Jurkat, Clone E6-1 (cell line): Measurements from ENCODE around the gene LPP.

Experiments used
- DNase-seq: peaks from one replicate; pipeline ENCODE4 v3.0.0-alpha.2; 2011; ENCODE audit warnings: low read depth, low spot score
- H3K4me3 ChIP-seq: 2 replicates; pipeline ENCODE4 v1.5.1; 2011; ENCODE audit warnings: mild to moderate bottlenecking, low read length, control low read depth, moderate library complexity

The LPP gene

DNA sequence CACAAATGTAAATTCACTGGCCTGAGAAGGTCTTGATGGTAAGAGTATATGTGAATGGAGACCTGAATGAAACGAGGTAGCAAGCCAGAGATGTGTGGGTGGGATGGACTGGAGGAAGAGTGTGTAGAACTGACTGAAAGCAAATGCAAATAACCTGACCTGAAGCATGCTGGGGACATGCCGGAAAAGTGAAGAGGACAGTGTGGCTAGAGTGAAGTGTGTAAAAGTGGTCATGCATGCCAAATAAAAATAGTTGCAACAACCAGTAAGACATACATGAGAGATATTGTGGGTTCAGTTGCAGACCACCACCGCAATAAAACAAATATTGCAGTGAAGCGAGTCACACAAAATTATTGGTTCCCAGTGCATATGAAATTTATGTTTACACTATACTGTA lies 82.3 kb downstream of the LPP start:
- no peak for DNase-seq
- no peak overlapping the region for H3K4me3 ChIP-seq

DNA sequence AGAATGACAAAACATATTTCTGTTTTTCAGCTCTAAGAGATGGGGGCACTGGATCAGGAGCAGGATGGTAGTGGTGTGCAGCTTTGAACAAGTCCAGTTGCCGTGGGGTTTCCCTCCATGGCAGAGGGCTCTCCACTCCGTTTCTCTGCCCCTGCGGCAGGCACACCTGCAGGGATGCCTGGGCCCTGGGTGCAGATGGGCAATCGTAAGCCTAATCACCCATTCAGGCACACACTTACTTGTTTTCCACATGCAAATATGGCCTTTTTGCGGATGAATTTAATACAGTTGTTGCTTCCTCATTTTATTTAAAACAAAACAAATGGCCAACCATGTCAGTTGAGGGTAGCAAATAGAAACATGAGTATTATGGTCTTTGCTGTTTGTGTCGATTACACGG lies 85.1 kb downstream of the LPP start:
- no peak overlapping the region for H3K4me3 ChIP-seq
- no peak for DNase-seq

DNA sequence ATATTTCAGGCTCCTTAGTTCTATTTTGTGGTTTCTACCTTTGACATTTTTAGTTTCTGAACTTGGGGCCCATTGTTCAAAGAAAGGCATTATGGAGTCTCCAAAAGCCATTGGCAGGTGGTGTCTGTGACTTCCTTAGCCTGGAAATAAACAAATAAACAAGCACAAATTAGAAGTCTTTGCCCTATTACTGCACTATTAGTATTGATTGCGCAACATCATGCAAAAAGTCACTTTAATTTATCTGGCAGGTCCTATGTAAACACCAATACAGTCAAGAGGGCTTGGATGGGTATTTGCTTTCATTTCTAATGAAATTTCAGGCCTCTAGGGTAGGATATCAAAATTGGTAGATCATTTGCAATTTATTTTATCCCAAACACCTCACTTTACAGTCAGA lies 85.6 kb downstream of the LPP start:
- DNase-seq, result no peak
- no peak overlapping the region for H3K4me3 ChIP-seq

- DNase-seq, result no peak
- no peak overlapping the region for H3K4me3 ChIP-seq
These were observed 86.4 kb downstream of the LPP start for GRCh38 chr3:188240189-188240981.

DNA sequence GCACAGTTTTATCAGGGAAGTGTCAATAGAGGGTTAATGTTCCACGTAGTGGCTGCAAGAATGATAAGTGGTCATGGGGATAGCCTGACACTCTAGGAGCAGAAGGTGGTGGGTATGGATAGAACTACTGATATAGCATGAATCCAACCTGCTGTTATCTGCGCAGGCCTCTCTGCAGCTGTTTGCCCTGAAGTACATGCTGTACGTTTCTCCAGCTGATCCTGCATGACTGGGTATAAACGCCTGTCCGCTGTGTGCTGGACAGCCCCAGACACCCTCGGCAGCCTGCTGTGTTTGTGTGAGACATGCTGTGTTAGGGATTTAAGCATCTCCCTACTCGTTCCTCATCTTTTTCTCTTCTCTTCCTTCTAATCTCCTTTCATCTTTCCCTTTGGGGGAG lies 87.1 kb downstream of the LPP start:
- DNase-seq, result no peak
- no peak overlapping the region for H3K4me3 ChIP-seq

DNA sequence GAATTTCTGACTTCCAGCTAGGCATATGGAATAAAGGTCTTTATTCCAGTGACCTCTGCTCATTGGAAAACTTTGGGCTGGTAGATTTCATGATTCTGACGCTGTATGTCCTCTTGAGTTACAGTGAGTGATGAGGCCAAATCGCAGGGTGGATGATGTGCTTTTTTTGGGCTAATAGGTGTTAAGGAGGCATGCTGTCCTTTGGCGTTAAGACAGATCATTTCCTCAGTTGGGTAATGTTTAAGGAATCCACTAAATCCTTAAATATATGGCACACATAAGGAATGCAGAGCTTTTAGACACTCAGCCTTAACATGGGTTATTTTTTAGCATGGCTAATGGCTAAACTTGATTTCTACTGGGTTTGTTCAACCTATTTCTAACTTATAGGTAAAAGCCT lies 87.9 kb downstream of the LPP start:
- no peak overlapping the region for H3K4me3 ChIP-seq
- DNase-seq, result no peak

DNA sequence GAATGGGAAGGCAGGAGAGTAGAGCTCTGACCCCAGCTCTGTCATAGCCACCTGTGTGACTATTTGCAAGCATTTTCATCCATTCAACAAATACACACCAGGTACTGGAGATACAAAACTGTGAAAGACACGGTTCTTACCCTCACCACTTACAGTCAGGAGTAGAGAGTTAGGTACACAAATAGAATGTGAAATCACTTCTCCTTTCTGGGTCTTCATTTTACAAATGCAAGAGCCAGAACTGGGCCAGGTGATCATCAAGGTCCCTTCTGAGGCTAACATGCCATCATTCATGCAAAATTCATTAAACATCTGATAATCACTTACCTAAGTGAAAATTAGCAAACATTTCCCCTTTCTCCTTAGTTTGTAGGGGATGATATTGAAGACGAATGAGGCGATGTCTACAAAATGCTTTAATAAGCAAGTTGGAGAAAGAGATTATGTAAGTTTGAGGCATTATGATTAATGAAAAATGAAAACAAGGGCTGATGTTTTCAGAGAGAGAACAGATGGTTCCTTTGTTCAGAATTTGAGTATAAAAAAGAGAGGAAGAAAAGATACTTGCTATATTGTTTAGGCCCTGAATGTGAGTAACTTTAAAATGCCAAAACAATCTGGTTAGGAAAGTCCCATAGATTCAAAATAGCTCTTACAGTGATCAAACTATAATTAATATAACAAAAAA lies 88.6 kb downstream of the LPP start:
- H3K4me3 ChIP-seq, result no peak overlapping the region
- DNase-seq, result no peak

DNA sequence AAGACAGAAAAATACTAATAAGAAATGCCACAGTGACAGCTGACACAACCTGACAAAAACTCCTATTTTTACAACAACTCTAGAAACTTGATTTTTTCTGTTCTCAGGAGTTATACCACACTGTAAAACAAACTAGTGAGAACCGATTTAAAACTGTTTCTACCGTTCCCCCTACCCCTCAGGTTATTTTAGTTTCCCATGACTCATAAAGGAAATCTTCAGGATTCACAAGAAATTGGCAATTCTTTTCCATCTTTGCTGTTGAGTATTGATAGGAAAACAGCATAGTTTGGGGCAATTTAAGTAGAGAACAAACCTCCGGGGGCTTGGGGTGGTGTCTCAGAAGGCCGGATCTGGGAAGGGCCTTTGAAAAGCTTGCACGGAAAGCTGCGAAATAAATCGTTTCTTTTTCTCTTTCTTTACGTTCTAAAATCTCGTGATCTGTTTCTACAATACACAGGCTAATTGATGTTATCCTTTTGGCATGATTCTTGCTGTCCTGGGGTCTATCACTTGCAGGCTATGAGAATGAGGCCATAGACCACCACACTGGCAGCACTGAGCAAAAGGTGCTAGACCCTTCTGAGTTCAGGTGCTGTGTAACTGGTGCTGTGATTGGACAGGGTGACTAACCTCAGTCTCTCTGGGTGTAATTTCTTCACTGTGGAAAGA lies 89.3 kb downstream of the LPP start:
- no peak overlapping the region for H3K4me3 ChIP-seq
- no peak for DNase-seq

GRCh38 chr3:188244395-188244861 lies 90.5 kb downstream of the LPP start:
- H3K4me3 ChIP-seq, result no peak overlapping the region
- DNase-seq, result no peak

DNA sequence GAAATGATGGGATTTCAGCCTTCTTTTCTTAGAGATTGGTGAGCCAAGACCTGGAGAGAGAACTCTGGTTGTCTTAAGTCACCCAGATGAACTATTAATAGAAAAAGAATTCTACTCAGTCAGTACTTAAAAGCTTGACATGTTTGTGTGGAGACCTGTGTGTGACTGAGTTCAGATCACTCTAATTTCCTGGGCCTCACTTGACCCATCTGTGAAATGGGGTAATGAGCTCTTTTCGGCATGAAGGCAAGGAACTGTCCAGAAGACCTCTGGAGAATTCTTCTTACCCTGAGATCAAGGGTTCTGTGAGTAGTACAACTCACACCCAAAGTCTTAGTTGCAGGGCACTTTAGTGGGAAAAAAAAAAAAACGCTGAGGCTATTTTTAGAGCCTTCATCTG lies 92.9 kb downstream of the LPP start:
- DNase-seq, result no peak
- no peak overlapping the region for H3K4me3 ChIP-seq

DNA sequence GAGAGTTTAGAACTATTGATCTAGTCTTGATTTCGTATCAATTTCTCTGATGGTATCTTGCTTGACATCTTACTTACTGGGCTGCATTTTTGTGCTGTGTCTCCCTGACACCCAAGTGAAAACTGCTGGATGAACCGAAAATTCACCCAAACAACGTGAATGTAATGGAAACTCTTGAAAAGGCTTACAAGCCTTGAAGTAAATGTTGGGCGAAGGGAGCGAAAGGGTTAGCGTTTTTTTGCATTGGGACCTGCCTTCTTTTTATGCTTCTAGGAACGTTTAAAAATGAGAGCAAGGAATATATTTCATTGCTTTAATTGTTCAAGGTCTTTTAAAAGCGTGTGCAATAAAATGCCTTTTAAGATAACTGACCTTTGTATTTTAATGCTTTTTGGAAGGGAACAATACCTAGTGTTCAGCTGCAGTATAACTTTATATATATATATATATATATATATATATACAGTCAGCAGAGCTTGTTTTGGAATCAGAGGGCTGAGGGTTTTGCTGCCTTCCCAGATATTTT lies 94.1 kb downstream of the LPP start:
- DNase-seq, result no peak
- no peak overlapping the region for H3K4me3 ChIP-seq

GRCh38 chr3:188253123-188253793 lies 99.3 kb downstream of the LPP start:
- DNase-seq, result no peak
- H3K4me3 ChIP-seq, result no peak overlapping the region

GRCh38 chr3:188253800-188254452 lies 100.0 kb downstream of the LPP start:
- DNase-seq, result no peak

DNA sequence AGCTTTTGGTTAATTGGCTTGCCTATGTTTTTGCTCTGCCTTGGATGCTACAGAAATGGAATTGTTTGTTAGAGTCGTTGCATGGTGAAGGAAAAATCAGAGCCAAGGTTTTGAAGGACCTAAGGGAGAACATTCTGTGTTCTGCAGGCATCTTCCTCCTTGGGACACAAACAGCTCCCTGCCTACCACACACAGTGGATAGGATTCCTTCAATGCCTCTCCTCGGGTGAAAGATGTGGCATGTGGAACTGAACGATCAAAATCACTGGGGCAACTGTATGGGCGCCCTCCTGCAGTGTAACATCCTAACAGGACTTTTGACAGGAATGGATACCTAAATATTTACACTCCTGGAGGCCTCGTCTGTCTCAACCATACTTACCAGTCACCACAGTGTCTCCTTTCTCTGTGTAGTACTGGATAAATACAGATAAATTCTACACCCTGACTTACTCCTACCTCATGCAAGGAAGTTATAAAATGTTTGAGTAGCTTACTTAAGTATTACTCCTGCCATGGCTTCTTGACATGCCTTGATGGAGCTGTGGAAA lies 100.6 kb downstream of the LPP start:
- DNase-seq, result no peak
- no peak overlapping the region for H3K4me3 ChIP-seq

More at GRCh38 chr3:188253800-188254452, 100.0 kb downstream of the LPP start:
- no peak overlapping the region for H3K4me3 ChIP-seq

DNA sequence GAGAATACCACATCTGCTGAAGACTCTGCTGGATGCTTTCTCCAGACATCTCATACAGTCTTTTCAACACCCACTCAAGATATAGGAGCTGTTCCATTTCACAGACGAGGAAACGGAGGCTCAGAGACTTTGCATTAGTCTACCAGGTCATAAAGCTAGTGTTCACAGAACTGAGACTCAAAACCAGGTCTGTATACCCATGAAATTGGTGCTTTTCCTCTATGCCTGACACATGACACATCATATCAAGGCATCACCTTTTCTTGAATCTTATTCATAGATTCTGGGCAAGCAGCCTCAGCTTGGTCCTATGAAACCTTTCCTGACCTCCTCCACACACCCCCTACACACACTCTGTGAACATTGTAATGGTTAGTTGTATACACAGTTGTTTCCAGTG lies 101.2 kb downstream of the LPP start:
- H3K4me3 ChIP-seq, result no peak overlapping the region
- no peak for DNase-seq

GRCh38 chr3:188256758-188257157 lies 102.8 kb downstream of the LPP start:
- no peak for DNase-seq
- H3K4me3 ChIP-seq, result no peak overlapping the region

DNA sequence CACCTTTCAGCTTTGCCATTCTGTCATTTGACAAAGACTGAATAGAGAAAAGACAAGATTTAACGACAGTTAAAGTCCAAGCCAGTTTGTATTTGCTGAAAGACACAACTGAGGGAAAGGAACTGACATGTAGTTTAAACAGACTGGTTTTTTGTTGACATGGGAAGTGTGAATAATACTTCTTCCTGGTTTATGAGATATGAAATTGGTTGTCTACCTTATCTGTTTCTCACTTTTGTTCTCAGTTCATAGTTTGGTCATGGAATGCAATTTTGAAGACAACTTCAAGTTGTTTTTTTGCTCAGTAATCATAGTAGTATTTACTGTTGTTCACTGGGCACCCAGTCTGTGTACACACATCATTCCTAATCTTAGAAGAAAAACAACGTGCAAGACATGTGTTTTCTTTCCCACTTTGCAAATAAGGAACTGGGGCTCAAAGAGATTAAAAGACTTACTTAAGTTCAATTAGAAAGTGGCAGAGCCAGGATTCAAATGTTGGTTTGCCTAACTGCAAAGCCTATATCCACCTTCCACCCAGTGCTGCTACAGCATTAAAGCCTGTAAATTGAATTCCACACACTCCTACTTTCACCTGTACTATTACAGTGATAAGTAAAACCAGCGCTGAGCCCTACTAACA lies 103.5 kb downstream of the LPP start:
- no peak overlapping the region for H3K4me3 ChIP-seq
- DNase-seq, result no peak

GRCh38 chr3:188259191-188259590 lies 105.2 kb downstream of the LPP start:
- no peak for DNase-seq
- H3K4me3 ChIP-seq, result no peak overlapping the region
